Uterus (tissue), 4 donors: ENCODE measurements around the gene DYNLT2. TPM values are rescaled to one million over a fixed set of nuclear protein-coding genes. Genes with fewer than 3 reads are reported as not detected.
A peak's percentile ranks its signal among the peaks of the same experiment; 100 is the strongest.

Experiments
- DNase-seq, 2 donors: peaks; one replicate each; pipeline ENCODE4 v3.0.0-alpha.2; 2019 to 2020
- H3K27ac ChIP-seq, 2 donors: fragments of 200-600 bp; sonication (generic); 1 replicate in 1 of 2; 2 replicates in 1 of 2; pipeline ENCODE4 v1.5.1; 2016 to 2018
- H3K27me3 ChIP-seq, 2 donors: fragments of 200-600 bp; sonication (generic); one replicate each; pipeline ENCODE4 v1.5.1; 2018 to 2019; ENCODE audit warnings: control low read depth in 1 of 2
- H3K36me3 ChIP-seq, 2 donors: fragments of 200-600 bp; sonication (generic); one replicate each; pipeline ENCODE4 v1.5.1; 2019; ENCODE audit warnings: control low read depth in 1 of 2
- H3K4me1 ChIP-seq, 2 donors: fragments of 200-600 bp; sonication (generic); one replicate each; pipeline ENCODE4 v1.5.1; 2018 to 2019; ENCODE audit warnings: control low read depth in 1 of 2
- H3K4me3 ChIP-seq, 2 donors: fragments of 200-600 bp; sonication (generic); 1 replicate in 1 of 2; 2 replicates in 1 of 2; pipeline ENCODE4 v1.5.1; 2018 to 2019; ENCODE audit warnings: mild to moderate bottlenecking in 1 of 2
- H3K9me3 ChIP-seq, 2 donors: fragments of 200-600 bp; sonication (generic); one replicate each; pipeline ENCODE4 v1.5.1; 2019; ENCODE audit warnings: control low read depth in 1 of 2
- CTCF ChIP-seq, 4 experiments: fragments of 200-600 bp in 2 of 4; fragments of 450-650 bp in 2 of 4; sonication (generic) in 2 of 4; IDR thresholded peaks; one replicate each; pipeline ENCODE4 v1.5.1; 2016 to 2019; ENCODE audit warnings: antibody characterized with exemption in 4 of 4, mild to moderate bottlenecking in 2 of 4, moderate library complexity in 1 of 4
- POLR2A ChIP-seq, 2 donors: fragments of 450-650 bp; IDR thresholded peaks; one replicate each; pipeline ENCODE4 v1.6.1; 2016; ENCODE audit warnings: antibody characterized with exemption in 2 of 2, mild to moderate bottlenecking in 1 of 2, moderate library complexity in 1 of 2
- intact Hi-C: fragments of 100-400 bp; cut with DNase I; formaldehyde crosslinking; loops from one replicate; pipeline ENCODE4 v1.15.1; 2023; ENCODE audit warnings: low total_unique reads
- total RNA-seq, 4 donors: library from RNA; depleted of rRNA in 3 of 4; stranded (reverse); fragments of >200 nt in 3 of 4; gene quantifications; one replicate each; pipeline versions ENCODE4 v1.1.0 to v1.2.4, GENCODE V29; 2014 to 2023
- donor health status: DM: yes; HTN: yes; CAD: no.

DYNLT2 gene
- total RNA-seq, 4 donors from 2014 or later, result 0.26 to 3.0 (median 2.7) TPM; not detected in 1

DNA sequence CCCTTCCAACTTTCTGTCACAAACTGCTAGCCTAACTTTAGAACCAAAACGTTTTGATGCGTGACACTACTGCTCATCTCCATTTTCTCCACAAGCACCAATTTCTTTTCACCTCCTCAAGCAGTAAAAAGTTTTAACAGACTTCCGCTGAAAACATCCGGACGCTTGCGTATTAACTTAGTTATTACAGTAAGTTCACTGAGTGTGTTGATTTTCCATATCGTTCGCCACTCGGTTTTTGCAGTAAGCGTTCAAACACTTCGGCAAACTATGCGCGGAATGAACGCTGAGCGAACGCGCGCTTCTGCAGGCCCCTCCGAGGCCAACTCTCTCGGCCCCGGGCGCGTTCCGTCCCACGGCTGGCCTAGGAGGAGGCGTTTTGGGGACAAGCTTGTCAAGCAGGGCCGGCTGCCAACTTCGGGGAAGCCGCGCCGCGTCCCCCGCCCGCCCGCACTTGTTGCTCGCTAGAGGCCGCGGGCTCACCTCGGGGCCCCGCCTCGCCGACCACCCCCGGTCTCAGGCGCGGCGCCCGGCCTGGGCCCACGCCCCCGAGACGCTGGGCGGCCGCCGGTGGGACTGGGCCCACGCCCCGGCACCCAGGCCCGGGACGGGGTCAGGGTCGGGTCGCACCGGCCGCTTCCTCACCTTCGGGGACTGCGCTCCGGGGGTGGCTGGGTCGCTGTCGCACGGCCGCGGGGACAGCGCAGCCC is 28.0 kb downstream of the DYNLT2 start:
- intact Hi-C loops, result no loop called here

GRCh38 chr6:169722362-169723199 is 28.8 kb downstream of the DYNLT2 start:
- peak overlapping the region; percentile 44 to 71 for H3K4me3 ChIP-seq
- H3K27me3 ChIP-seq, result no peaks in the 10 kb centered on the region
- peak in 1 of 2 donors; percentile 26 for DNase-seq
- H3K27ac ChIP-seq, result peak overlapping the region; percentile 93 to 94
- no peaks in the 10 kb centered on the region for H3K9me3 ChIP-seq
- H3K36me3 ChIP-seq, result no peaks in the 10 kb centered on the region
- no peak for TF ChIP-seq POLR2A (IDR thresholded peaks at IDR 0.05)
- no peak for TF ChIP-seq CTCF (IDR thresholded peaks at IDR 0.05)
- intact Hi-C loops, result no loop called here
- H3K4me1 ChIP-seq, result no peaks in the 10 kb centered on the region

More for the DNA sequence above, 28.0 kb downstream of the DYNLT2 start:
- Histone ChIP-seq H3K36me3 (no peaks in the 10 kb centered on the region), H3K27ac (peak overlapping the region; percentile 93 to 94), H3K27me3 (no peaks in the 10 kb centered on the region), H3K4me1 (no peaks in the 10 kb centered on the region), H3K4me3 (peak overlapping the region; percentile 44 to 71), H3K9me3 (no peaks in the 10 kb centered on the region)
- peak; percentile 71 to 73 for DNase-seq
- TF ChIP-seq POLR2A (IDR thresholded peaks at IDR 0.05), result peak in 1 of 2 donors; percentile 32
- TF ChIP-seq CTCF (IDR thresholded peaks at IDR 0.05), result no peak

GRCh38 chr6:169720207-169720855 is 31.0 kb downstream of the DYNLT2 start:
- TF ChIP-seq POLR2A (IDR thresholded peaks at IDR 0.05), result no peak

DNA sequence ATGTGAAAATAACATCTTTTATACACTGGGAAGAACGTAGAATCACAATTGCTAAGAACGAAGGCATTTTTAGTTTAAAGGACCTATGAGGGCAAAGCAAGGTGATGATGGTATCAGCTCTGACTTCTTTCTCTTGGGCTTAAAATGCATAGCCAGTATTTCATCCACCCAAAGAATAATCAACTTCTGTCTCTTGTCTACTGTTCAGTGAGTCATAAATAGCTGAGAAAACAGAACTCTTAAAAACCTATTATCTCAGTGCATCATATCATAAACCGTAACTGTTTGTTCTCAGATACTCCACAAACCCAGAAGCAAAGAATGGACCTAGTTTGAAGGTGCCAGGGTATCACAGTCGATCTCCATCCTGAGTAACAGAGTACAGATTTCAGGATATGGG is 32.3 kb downstream of the DYNLT2 start:
- DNase-seq, result no peak
- Histone ChIP-seq H3K9me3 (no peaks in the 10 kb centered on the region), H3K27me3 (no peaks in the 10 kb centered on the region), H3K27ac (no peak overlapping the region), H3K4me1 (no peaks in the 10 kb centered on the region), H3K36me3 (no peaks in the 10 kb centered on the region), H3K4me3 (no peak overlapping the region)
- intact Hi-C loops, result no loop called here
- TF ChIP-seq POLR2A (IDR thresholded peaks at IDR 0.05) (no peak), CTCF (IDR thresholded peaks at IDR 0.05) (no peak)

More at GRCh38 chr6:169720207-169720855, 31.0 kb downstream of the DYNLT2 start:
- Histone ChIP-seq H3K36me3 (no peaks in the 10 kb centered on the region), H3K4me3 (no peak overlapping the region), H3K27ac (no peak overlapping the region), H3K9me3 (no peaks in the 10 kb centered on the region), H3K27me3 (no peaks in the 10 kb centered on the region), H3K4me1 (no peaks in the 10 kb centered on the region)
- intact Hi-C loops, result no loop called here
- DNase-seq, result no peak

DNA sequence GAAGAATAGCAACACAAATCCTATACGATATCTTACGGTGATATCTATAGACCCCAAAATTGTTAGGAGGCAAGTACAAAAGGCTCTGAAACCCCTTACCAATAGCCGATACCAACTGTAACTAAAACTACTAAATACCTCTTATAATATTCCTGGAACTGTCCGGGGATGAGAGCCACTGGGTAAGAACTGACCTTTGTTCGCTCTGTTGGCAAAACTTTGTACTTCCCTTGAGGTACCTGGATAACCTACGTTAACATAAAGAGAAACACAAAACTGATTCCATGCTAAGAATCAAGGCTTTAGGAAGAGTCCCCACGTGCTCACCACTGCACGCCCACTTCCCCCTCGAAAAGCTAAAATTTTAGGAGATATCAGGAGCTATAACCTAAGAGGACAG is 36.8 kb downstream of the DYNLT2 start:
- intact Hi-C loops, result no loop called here
- TF ChIP-seq POLR2A (IDR thresholded peaks at IDR 0.05) (no peak), CTCF (IDR thresholded peaks at IDR 0.05) (no peak)
- Histone ChIP-seq H3K27me3 (no peaks in the 10 kb centered on the region), H3K36me3 (no peaks in the 10 kb centered on the region), H3K4me3 (no peak overlapping the region), H3K9me3 (no peaks in the 10 kb centered on the region), H3K27ac (no peak overlapping the region), H3K4me1 (no peaks in the 10 kb centered on the region)
- no peak for DNase-seq
